Measurements from ENCODE around the gene XCR1. TPM values are rescaled to one million over a fixed set of nuclear protein-coding genes. Genes with fewer than 3 reads are reported as not detected.

Gene XCR1
- total and polyA plus RNA-seq, 11 donors: 0.03 to 0.64 (median 0.07) TPM; not detected in 6

GRCh38 chr3:45992133-45992729, 35.1 kb downstream of the XCR1 start:
- H3K36me3 ChIP-seq: no peaks in the 10 kb centered on the region
- WGBS, 4 donors: 45 to 59% (median 53%) methylated on average over 2 of the region's 2 CpGs
- H3K27me3 ChIP-seq: no peaks in the 10 kb centered on the region
- TF ChIP-seq CTCF (IDR thresholded peaks at IDR 0.05): no peak
- no peak for TF ChIP-seq POLR2A (IDR thresholded peaks at IDR 0.05)
- ATAC-seq (peak; percentile 41 to 62 (median 54)), DNase-seq (peak in 4 of 5 donors; percentile 35 to 73 (median 48))
- intact Hi-C loops (cut with DNase I): loop anchor here in 1 of 10 donors (10.0 kb wide), 1 partner anchor 83 kb away; no protein-coding TSS in a partner anchor
- peaks cover 8 to 85% (median 74%) of the 10 kb centered on the region in 12 donors for H3K4me1 ChIP-seq
- peak overlapping the region; percentile 47 to 98 (median 96) for H3K27ac ChIP-seq
- no peaks in the 10 kb centered on the region for H3K9me3 ChIP-seq
- H3K4me3 ChIP-seq: no peak overlapping the region

DNA sequence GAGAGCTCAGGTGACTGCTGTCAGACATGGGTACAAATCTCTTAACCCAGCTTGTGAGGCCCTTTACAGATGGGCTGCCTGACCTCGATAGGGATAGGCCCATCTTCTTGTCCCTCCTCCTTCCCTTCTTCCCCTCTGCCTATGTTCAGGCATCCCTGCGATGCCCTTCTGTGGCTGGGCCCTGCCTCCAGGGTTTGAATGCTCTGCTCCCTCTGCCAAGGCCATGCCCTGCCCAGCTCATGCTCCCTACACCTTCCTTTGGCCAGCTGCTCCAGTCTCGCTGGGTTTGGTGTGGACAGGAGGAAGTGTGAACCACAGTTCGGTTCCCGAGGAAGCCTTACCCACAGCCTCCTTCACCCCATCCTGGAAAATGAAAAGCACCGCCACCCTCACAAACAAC, 35.9 kb downstream of the XCR1 start:
- ATAC-seq: peak in 3 of 4 donors; percentile 3 to 4 (median 3)

DNA sequence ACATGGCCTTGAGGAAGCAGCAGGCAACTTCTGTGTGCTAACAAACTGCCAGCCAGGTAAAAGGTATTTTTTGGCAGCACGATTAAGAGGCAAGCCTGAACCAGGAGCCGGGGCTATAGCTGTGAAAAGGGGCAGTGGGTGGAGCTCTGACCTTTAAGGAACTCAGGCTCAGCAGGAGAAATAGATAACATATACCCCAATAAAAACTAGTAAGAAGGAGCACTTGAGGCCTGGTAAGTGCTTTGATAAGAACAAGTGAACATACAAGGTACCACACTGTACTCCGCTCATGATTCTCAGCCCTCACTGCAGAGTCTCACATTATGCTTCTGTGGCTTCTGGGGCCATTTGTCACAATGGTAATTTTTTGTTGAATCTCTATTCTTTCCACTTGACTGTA, 37.1 kb downstream of the XCR1 start:
- no peak overlapping the region for H3K4me3 ChIP-seq
- DNase-seq (no peak), ATAC-seq (no peak)
- no peaks in the 10 kb centered on the region for H3K36me3 ChIP-seq
- H3K27me3 ChIP-seq: no peaks in the 10 kb centered on the region
- H3K9me3 ChIP-seq: no peaks in the 10 kb centered on the region
- H3K27ac ChIP-seq: peak overlapping the region in 11 of 12 donors; percentile 78 to 98 (median 96)
- WGBS, 4 donors: 38 to 51% (median 42%) methylated on average over 3 of the region's 3 CpGs
- peaks cover 14 to 99% (median 90%) of the 10 kb centered on the region in 12 donors for H3K4me1 ChIP-seq
- intact Hi-C loops (cut with DNase I): loop anchor here in 1 of 10 donors (10.0 kb wide), 1 partner anchor 85 kb away; no protein-coding TSS in a partner anchor
- no peak for TF ChIP-seq CTCF (IDR thresholded peaks at IDR 0.05)
- no peak for TF ChIP-seq POLR2A (IDR thresholded peaks at IDR 0.05)

More for the DNA sequence above, 35.9 kb downstream of the XCR1 start:
- H3K4me1 ChIP-seq: peaks cover 14 to 92% (median 82%) of the 10 kb centered on the region in 12 donors
- DNase-seq: peak in 3 of 5 donors; percentile 17 to 75 (median 45)
- TF ChIP-seq POLR2A (IDR thresholded peaks at IDR 0.05) (no peak), CTCF (IDR thresholded peaks at IDR 0.05) (no peak)
- 52 to 79% (median 61%) methylated on average over 6 of the region's 6 CpGs for WGBS, 4 donors
- H3K27me3 ChIP-seq: no peaks in the 10 kb centered on the region
- H3K36me3 ChIP-seq: no peaks in the 10 kb centered on the region
- H3K4me3 ChIP-seq: no peak overlapping the region
- H3K27ac ChIP-seq: peak overlapping the region; percentile 11 to 98 (median 96)
- no peaks in the 10 kb centered on the region for H3K9me3 ChIP-seq
- intact Hi-C loops (cut with DNase I): loop anchor here in 1 of 10 donors (10.0 kb wide), 1 partner anchor 83 kb away; no protein-coding TSS in a partner anchor

- Histone ChIP-seq H3K9me3 (no peaks in the 10 kb centered on the region), H3K4me1 (peaks cover 16 to 100% (median 92%) of the 10 kb centered on the region in 12 donors), H3K36me3 (peaks cover 0 to 13% (median 10%) of the 10 kb centered on the region in 9 donors), H3K4me3 (no peak overlapping the region), H3K27ac (peak overlapping the region in 11 of 12 donors; percentile 78 to 98 (median 96)), H3K27me3 (no peaks in the 10 kb centered on the region)
- intact Hi-C loops (cut with DNase I): loop anchor here in 1 of 10 donors (5.0 kb wide), 1 partner anchor 88 kb away; no protein-coding TSS in a partner anchor
- no peak for DNase-seq
- ATAC-seq: no peak
- TF ChIP-seq CTCF (IDR thresholded peaks at IDR 0.05) (no peak), POLR2A (IDR thresholded peaks at IDR 0.05) (no peak)
- 76 to 84% (median 81%) methylated on average over 2 of the region's 2 CpGs for WGBS, 4 donors
These were observed 38.5 kb downstream of the XCR1 start for GRCh38 chr3:45988804-45989203.

Measured in heart left ventricle (tissue), 16 donors.